Esophagus squamous epithelium (tissue), 4 donors: ENCODE results near the gene LIME1.

Experiments
- POLR2A ChIP-seq, 4 donors: fragments of 450-650 bp; IDR thresholded peaks; one replicate each; pipeline ENCODE4 v1.6.1; 2017; ENCODE audit warnings: antibody characterized with exemption in 4 of 4, mild to moderate bottlenecking in 4 of 4, moderate library complexity in 3 of 4
- TF ChIP-seq, protein P1 (sequence below), 6 experiments: fragments of 450-650 bp in 4 of 6; fragments of 200-600 bp in 2 of 6; sonication (generic) in 2 of 6; IDR thresholded peaks; one replicate each; pipeline ENCODE4 v1.5.1; 2016 to 2019; ENCODE audit warnings: antibody characterized with exemption in 6 of 6, mild to moderate bottlenecking in 4 of 6, moderate library complexity in 4 of 6

DNA sequence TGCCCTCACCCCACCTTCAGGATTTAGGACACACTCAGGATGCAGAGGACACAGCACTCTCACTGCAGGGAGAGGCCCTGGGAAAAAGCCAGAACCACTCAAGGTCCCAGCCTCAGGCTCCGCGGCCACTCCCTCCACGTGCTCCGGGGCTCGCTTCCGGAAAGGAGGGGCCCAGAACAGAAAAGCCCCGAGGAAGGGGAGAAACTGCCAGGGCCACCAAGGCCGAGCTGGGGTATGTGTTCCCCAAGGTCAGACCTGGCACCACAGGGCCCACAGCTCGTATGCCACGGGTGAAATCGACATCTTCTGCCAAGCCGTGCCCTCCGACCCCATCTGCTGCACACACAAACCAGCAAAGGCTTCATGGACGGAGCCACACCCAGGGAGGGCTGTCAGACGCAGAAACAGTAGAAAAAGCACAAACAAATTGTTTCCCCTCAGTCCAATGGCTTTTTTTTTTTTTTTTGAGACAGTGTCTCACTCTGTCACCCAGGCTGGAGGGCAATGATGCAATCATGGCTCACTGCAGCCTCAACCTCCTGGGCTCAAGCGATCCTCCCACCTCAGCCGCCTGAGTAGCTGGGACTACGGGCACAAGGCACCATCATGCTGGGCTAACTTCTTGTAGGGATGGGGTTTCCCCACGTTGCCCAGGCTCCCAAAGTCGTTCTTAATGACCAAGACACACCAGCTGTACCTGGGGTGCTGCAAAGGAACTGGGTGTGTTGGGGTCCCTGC is 36.5 kb downstream of the LIME1 start:
- TF ChIP-seq, protein P1, sequence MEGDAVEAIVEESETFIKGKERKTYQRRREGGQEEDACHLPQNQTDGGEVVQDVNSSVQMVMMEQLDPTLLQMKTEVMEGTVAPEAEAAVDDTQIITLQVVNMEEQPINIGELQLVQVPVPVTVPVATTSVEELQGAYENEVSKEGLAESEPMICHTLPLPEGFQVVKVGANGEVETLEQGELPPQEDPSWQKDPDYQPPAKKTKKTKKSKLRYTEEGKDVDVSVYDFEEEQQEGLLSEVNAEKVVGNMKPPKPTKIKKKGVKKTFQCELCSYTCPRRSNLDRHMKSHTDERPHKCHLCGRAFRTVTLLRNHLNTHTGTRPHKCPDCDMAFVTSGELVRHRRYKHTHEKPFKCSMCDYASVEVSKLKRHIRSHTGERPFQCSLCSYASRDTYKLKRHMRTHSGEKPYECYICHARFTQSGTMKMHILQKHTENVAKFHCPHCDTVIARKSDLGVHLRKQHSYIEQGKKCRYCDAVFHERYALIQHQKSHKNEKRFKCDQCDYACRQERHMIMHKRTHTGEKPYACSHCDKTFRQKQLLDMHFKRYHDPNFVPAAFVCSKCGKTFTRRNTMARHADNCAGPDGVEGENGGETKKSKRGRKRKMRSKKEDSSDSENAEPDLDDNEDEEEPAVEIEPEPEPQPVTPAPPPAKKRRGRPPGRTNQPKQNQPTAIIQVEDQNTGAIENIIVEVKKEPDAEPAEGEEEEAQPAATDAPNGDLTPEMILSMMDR (IDR thresholded peaks at IDR 0.05) = no peak
- no peak for TF ChIP-seq POLR2A (IDR thresholded peaks at IDR 0.05)
